GM11168 (cell line): Measurements from ENCODE around the gene POLR3B.

ENCODE experiments used
- in situ Hi-C: fragments of 300-500 bp; cut with MboI; formaldehyde crosslinking; loops from one replicate; pipeline ENCODE4 v1.12.0; 2022; ENCODE audit warnings: low sequenced_read_pairs; ENCODE audit not compliant: unreplicated experiment

POLR3B gene

GRCh38 chr12:106517314-106517713 is 159.8 kb downstream of the POLR3B start:
- in situ Hi-C loops = no loop called here

- in situ Hi-C loops = no loop called here
These were observed 162.1 kb downstream of the POLR3B start for GRCh38 chr12:106519607-106520021.

- in situ Hi-C loops = no loop called here
These were observed 164.4 kb downstream of the POLR3B start for GRCh38 chr12:106521901-106522300.

GRCh38 chr12:106522708-106523107 is 165.2 kb downstream of the POLR3B start:
- in situ Hi-C loops = no loop called here

DNA sequence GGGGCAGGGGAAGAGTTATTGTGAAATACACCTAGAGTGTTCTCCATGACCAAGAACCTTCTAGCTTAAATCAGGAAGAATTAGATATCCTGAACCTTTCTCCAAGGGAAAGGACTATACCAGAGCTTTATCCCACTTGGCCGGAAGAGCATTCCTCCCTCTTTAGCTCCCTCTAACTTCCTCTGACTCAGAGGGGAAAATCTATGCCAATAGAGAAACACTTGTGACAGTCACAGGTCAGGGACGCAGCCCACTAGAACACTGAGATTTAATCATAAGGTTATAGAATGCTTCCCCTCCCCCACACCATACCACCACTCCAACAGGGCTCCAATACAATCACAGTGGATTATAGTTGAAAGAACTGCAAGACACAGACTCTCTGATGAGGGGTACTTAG is 169.8 kb downstream of the POLR3B start:
- in situ Hi-C loops = no loop called here

DNA sequence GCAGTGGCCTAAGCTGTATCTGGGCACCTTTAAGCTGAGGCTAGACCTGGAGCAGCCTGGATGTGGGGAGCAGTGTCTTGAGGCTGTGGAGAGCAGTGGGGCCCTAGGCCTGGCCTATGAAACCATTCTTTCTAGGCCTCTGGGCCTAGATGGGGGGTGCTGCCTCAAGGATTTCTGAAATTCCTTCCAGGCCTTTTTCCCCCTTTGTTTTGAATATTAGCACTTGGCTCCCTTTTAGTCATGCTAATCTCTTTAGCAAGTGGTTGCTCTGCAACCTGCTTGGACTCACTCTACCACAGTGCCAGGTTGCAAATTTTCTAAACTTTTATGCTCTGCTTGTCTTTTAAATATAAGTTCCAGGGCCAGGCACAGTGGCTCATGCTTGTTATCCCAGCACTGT is 183.7 kb downstream of the POLR3B start:
- in situ Hi-C loops = no loop called here

GRCh38 chr12:106551410-106551809 is 193.9 kb downstream of the POLR3B start:
- in situ Hi-C loops = no loop called here

GRCh38 chr12:106552228-106552627 is 194.7 kb downstream of the POLR3B start:
- in situ Hi-C loops = no loop called here
